Thoracic aorta (tissue), 2 donors: ENCODE data around the gene FAM76A. TPM values are rescaled to one million over a fixed set of nuclear protein-coding genes. Genes with fewer than 3 reads are reported as not detected.
"Not testable (repeated sequence)": the region's sequence is repeated elsewhere in the genome, so short reads cannot be mapped to it uniquely, and the experiment has no call there.

Experiments used
- ATAC-seq: fragments of 150-250 bp; one replicate; pipeline ENCODE4 v1.8.0; 2017; ENCODE audit warnings: low read depth; ENCODE audit not compliant: insufficient number of reproducible peaks, low FRiP score
- DNase-seq: peaks from one replicate; pipeline ENCODE4 v3.0.0-alpha.2; 2020; ENCODE audit warnings: low spot score
- H3K27ac ChIP-seq, 2 donors: fragments of 200-600 bp; sonication (generic); 1 replicate in 1 of 2; 2 replicates in 1 of 2; pipeline ENCODE4 v1.5.1; 2016; ENCODE audit warnings: mild to moderate bottlenecking in 2 of 2, moderate library complexity in 2 of 2
- H3K27me3 ChIP-seq: fragments of 200-600 bp; sonication (generic); replicated peaks from 2 replicates; pipeline ENCODE4 v1.6.0; 2016; ENCODE audit warnings: mild to moderate bottlenecking; ENCODE audit not compliant: insufficient read depth
- H3K36me3 ChIP-seq: fragments of 200-600 bp; sonication (generic); one replicate; pipeline ENCODE4 v1.5.1; 2016
- H3K4me1 ChIP-seq, 2 donors: fragments of 200-600 bp; sonication (generic); 1 replicate in 1 of 2; 2 replicates in 1 of 2; pipeline versions ENCODE4 v1.5.1 to v1.6.0; 2016; ENCODE audit warnings: low read depth in 2 of 2, mild to moderate bottlenecking in 1 of 2; ENCODE audit not compliant: control insufficient read depth in 1 of 2
- H3K4me3 ChIP-seq: fragments of 200-600 bp; sonication (generic); 2 replicates; pipeline ENCODE4 v1.5.1; 2016; ENCODE audit warnings: mild to moderate bottlenecking
- H3K9me3 ChIP-seq: fragments of 200-600 bp; sonication (generic); 2 replicates; pipeline ENCODE4 v1.5.1; 2016
- total RNA-seq, 2 donors: library from RNA; depleted of rRNA; stranded (reverse); fragments of >200 nt; gene quantifications; one replicate each; pipeline versions ENCODE4 v1.1.0 to v1.2.3, GENCODE V29; 2016
- TF ChIP-seq, protein P1 (sequence below): fragments of 200-600 bp; sonication (generic); IDR thresholded peaks from one replicate; pipeline ENCODE4 v1.5.1; 2019; ENCODE audit warnings: antibody characterized with exemption

Gene FAM76A
- total RNA-seq, 2 donors from 2014 or later: 18.0 to 19.0 TPM

- Histone ChIP-seq H3K4me3 (no peak overlapping the region), H3K4me1 (peaks cover 9 to 25% of the 10 kb centered on the region in 2 donors), H3K36me3 (peaks cover 22% of the 10 kb centered on the region), H3K27me3 (no peaks in the 10 kb centered on the region), H3K27ac (no peak overlapping the region), H3K9me3 (no peaks in the 10 kb centered on the region)
- TF ChIP-seq, protein P1, sequence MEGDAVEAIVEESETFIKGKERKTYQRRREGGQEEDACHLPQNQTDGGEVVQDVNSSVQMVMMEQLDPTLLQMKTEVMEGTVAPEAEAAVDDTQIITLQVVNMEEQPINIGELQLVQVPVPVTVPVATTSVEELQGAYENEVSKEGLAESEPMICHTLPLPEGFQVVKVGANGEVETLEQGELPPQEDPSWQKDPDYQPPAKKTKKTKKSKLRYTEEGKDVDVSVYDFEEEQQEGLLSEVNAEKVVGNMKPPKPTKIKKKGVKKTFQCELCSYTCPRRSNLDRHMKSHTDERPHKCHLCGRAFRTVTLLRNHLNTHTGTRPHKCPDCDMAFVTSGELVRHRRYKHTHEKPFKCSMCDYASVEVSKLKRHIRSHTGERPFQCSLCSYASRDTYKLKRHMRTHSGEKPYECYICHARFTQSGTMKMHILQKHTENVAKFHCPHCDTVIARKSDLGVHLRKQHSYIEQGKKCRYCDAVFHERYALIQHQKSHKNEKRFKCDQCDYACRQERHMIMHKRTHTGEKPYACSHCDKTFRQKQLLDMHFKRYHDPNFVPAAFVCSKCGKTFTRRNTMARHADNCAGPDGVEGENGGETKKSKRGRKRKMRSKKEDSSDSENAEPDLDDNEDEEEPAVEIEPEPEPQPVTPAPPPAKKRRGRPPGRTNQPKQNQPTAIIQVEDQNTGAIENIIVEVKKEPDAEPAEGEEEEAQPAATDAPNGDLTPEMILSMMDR: no peak
- DNase-seq (no peak), ATAC-seq (no peak)
Measured at GRCh38 chr1:27789540-27790041, 63.8 kb downstream of the FAM76A start.

- ATAC-seq: not testable (repeated sequence)
Measured at GRCh38 chr1:27790270-27790669, 64.5 kb downstream of the FAM76A start.

DNA sequence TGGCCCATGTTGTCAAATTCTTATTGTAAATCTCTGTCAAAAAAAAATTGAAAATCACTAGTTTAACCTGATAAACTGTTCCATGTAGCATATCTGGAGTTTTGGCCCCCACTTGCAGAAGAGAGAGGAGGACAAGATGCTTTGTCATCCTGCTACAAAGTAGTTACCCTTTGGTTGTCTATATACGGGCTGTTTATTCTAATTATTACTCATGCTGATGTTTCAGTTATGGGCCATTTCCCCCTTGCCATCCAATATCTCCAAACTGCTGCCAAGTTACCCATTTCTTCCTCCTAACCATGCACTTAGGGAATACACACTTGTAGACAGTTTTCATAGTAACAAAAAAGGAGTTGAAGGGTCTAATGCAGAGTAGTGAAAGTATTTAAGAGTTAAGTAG, 69.8 kb downstream of the FAM76A start:
- H3K4me1 ChIP-seq: no peaks in the 10 kb centered on the region
- H3K27ac ChIP-seq: no peak overlapping the region
- peaks cover 39% of the 10 kb centered on the region for H3K36me3 ChIP-seq
- ATAC-seq (no peak), DNase-seq (no peak)
- TF ChIP-seq, protein P1: no peak
- H3K27me3 ChIP-seq: no peaks in the 10 kb centered on the region
- no peak overlapping the region for H3K4me3 ChIP-seq
- H3K9me3 ChIP-seq: no peaks in the 10 kb centered on the region

More at GRCh38 chr1:27790270-27790669, 64.5 kb downstream of the FAM76A start:
- H3K4me3 ChIP-seq, H3K9me3 ChIP-seq, H3K27ac ChIP-seq, H3K27me3 ChIP-seq, DNase-seq: not testable (repeated sequence)
- peaks cover 25% of the 10 kb centered on the region for H3K36me3 ChIP-seq
- H3K4me1 ChIP-seq: peaks cover 8 to 25% of the 10 kb centered on the region in 2 donors

DNA sequence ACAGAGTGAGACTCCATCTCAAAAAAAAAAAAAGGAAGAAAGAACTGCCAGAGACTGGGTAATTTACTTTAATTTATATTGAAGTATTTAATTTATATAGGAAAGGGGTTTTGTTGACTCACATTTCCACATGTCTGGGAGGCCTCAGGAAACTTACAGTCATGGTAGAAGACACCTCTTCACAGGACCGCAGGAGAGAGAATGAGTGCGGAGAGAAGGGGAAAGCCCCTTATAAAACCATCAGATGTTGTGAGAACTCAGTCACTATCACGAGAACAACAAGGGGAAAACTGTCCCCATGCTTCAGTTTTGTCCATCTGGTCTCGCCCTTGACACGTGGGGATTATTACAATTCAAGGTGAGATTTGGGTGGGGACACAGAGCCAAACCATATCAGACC, 79.0 kb downstream of the FAM76A start:
- ATAC-seq (no peak), DNase-seq (no peak)
- TF ChIP-seq, protein P1: no peak
- no peak overlapping the region for H3K27ac ChIP-seq
- no peaks in the 10 kb centered on the region for H3K27me3 ChIP-seq
- no peak overlapping the region for H3K4me3 ChIP-seq
- H3K4me1 ChIP-seq: no peaks in the 10 kb centered on the region
- H3K36me3 ChIP-seq: peaks cover 30% of the 10 kb centered on the region
- no peaks in the 10 kb centered on the region for H3K9me3 ChIP-seq

DNA sequence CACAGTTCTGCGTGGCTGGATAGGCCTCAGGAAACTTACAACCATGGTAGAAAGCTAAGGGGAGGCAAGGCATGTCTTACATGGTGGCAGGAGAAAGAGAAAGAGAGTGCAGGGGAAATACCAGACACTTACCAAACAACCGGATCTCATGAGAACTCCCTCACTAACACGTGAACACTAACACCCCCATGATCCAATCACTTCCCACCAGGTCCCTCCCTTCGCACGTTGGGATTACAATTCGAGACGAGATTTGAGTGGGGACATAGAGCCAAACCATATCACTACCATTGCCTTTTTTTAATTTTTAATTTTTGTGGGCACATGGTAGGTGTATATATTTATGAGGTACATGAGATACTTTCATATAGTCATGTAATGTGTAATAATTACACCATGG, 81.0 kb downstream of the FAM76A start:
- no peaks in the 10 kb centered on the region for H3K9me3 ChIP-seq
- no peak overlapping the region for H3K4me3 ChIP-seq
- TF ChIP-seq, protein P1: no peak
- ATAC-seq (no peak), DNase-seq (no peak)
- H3K4me1 ChIP-seq: no peaks in the 10 kb centered on the region
- H3K27me3 ChIP-seq: no peaks in the 10 kb centered on the region
- peaks cover 17% of the 10 kb centered on the region for H3K36me3 ChIP-seq
- no peak overlapping the region for H3K27ac ChIP-seq

DNA sequence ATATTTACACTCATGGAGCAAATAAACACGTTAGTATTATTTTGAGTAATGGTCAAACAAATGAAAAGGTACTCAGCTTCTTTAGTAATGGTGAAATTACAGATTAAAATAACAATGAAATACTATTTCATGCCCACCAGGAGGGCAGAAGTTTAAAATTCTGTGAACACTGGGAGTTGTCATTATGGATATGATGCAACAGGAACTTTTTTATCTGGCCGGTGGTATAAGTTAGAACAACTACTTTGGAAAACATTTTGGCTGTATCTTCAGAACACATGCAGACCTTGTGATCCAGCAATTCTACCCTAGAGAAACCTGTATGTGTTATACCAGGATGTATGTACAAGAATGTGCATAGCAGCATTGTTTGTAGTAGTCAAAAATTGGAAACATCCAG, 81.6 kb downstream of the FAM76A start:
- H3K4me1 ChIP-seq: no peaks in the 10 kb centered on the region
- ATAC-seq (no peak), DNase-seq (no peak)
- H3K9me3 ChIP-seq: no peaks in the 10 kb centered on the region
- H3K27ac ChIP-seq: no peak overlapping the region
- TF ChIP-seq, protein P1: no peak
- no peaks in the 10 kb centered on the region for H3K27me3 ChIP-seq
- H3K4me3 ChIP-seq: no peak overlapping the region
- peaks cover 17% of the 10 kb centered on the region for H3K36me3 ChIP-seq

GRCh38 chr1:27808131-27808530, 82.4 kb downstream of the FAM76A start:
- H3K4me3 ChIP-seq, ATAC-seq, H3K27ac ChIP-seq, H3K9me3 ChIP-seq, H3K4me1 ChIP-seq, H3K27me3 ChIP-seq, DNase-seq: not testable (repeated sequence)
- peaks cover 22% of the 10 kb centered on the region for H3K36me3 ChIP-seq
